Keratinocyte (primary cell): ENCODE data around the gene MYO15B. TPM values are rescaled to one million over a fixed set of nuclear protein-coding genes. Genes with fewer than 3 reads are reported as not detected.

ENCODE experiments used
- DNase-seq: peaks from one replicate; pipeline ENCODE4 v3.0.0-alpha.2; 2011; ENCODE audit warnings: low read depth, missing footprints, low spot score
- FAIRE-seq: peaks from 2 replicates; lab custom pipeline; 2011; peaks lifted over from hg19 to GRCh38; lab: Jason Lieb, UNC
- H2AFZ ChIP-seq: 2 replicates; pipeline ENCODE4 v1.6.0; 2012; ENCODE audit warnings: low read length, control low read depth, inconsistent platforms; ENCODE audit not compliant: control insufficient read depth
- H3K27ac ChIP-seq: 2 replicates; pipeline ENCODE4 v1.5.1; 2011; ENCODE audit warnings: low read length; ENCODE audit not compliant: control insufficient read depth, insufficient read depth
- H3K27me3 ChIP-seq: 3 replicates; pipeline ENCODE4 v1.6.0; 2011; ENCODE audit warnings: low read length; ENCODE audit not compliant: control insufficient read depth, insufficient read depth; ENCODE audit errors: extremely low read depth
- H3K36me3 ChIP-seq, 2 experiments: 2 replicates in 1 of 2; 3 replicates in 1 of 2; pipeline ENCODE4 v1.5.1; 2011; ENCODE audit warnings: low read length in 2 of 2, mild to moderate bottlenecking in 1 of 2; ENCODE audit not compliant: control insufficient read depth in 2 of 2, insufficient read depth in 2 of 2; ENCODE audit errors: extremely low read depth in 1 of 2
- H3K4me1 ChIP-seq: 3 replicates; pipeline ENCODE4 v1.5.1; 2011; ENCODE audit warnings: low read length; ENCODE audit not compliant: control insufficient read depth, insufficient read depth; ENCODE audit errors: extremely low read depth
- H3K4me2 ChIP-seq: 3 replicates; pipeline ENCODE4 v1.6.0; 2011; ENCODE audit warnings: low read depth, low read length; ENCODE audit not compliant: control insufficient read depth, insufficient read depth; ENCODE audit errors: extremely low read depth
- H3K4me3 ChIP-seq, 3 experiments: fragments of 200-600 bp in 1 of 3; sonication (generic) in 1 of 3; 2 replicates in 2 of 3; 3 replicates in 1 of 3; pipeline ENCODE4 v1.5.1; 2011 to 2016; ENCODE audit warnings: low read length in 3 of 3, mild to moderate bottlenecking in 3 of 3, control low read depth in 2 of 3, inconsistent platforms in 1 of 3, low read depth in 1 of 3, mixed read lengths in 1 of 3, mixed run types in 1 of 3, moderate library complexity in 1 of 3; ENCODE audit not compliant: control insufficient read depth in 2 of 3, insufficient read depth in 2 of 3; ENCODE audit errors: extremely low read depth in 1 of 3
- H3K79me2 ChIP-seq: 2 replicates; pipeline ENCODE4 v1.6.0; 2012; ENCODE audit warnings: low read length; ENCODE audit not compliant: control insufficient read depth, insufficient read depth
- H3K9ac ChIP-seq: 3 replicates; pipeline ENCODE4 v1.6.0; 2011; ENCODE audit warnings: low read length; ENCODE audit not compliant: control insufficient read depth, insufficient read depth; ENCODE audit errors: extremely low read depth
- H3K9me1 ChIP-seq: 3 replicates; pipeline ENCODE4 v1.6.0; 2011; ENCODE audit warnings: low read length; ENCODE audit not compliant: control insufficient read depth, insufficient read depth; ENCODE audit errors: extremely low read depth
- H3K9me3 ChIP-seq: 2 replicates; pipeline ENCODE4 v1.5.1; 2012; ENCODE audit warnings: low read depth, low read length; ENCODE audit not compliant: control insufficient read depth
- H4K20me1 ChIP-seq: 3 replicates; pipeline ENCODE4 v1.6.0; 2011; ENCODE audit warnings: low read length; ENCODE audit not compliant: control insufficient read depth, insufficient read depth; ENCODE audit errors: extremely low read depth
- CTCF ChIP-seq, 3 experiments: IDR thresholded peaks in 1 of 3; conservative IDR thresholded peaks in 1 of 3; optimal IDR thresholded peaks in 1 of 3; 2 replicates in 2 of 3; 3 replicates in 1 of 3; pipeline versions ENCODE3 to v1.5.1; 2011; ENCODE audit warnings: low read length in 3 of 3, mild to moderate bottlenecking in 3 of 3, moderate library complexity in 2 of 3, control low read depth in 1 of 3, inconsistent platforms in 1 of 3; ENCODE audit not compliant: insufficient read depth in 2 of 3; ENCODE audit errors: extremely low read depth in 1 of 3
- EZH2 ChIP-seq: IDR thresholded peaks from one replicate; pipeline ENCODE4 v1.6.1; 2012; ENCODE audit warnings: inconsistent platforms, mild to moderate bottlenecking, low read length, moderate library complexity
- dilution Hi-C: fragments of 300-500 bp; cut with MboI; formaldehyde crosslinking; loops from one replicate; pipeline ENCODE4 v1.7.0; 2020; ENCODE audit warnings: low sequenced_read_pairs; ENCODE audit not compliant: extremely low pct_ligation_motif_present
- polyA plus RNA-seq, 5 experiments: library from polyadenylated mRNA; depleted of rRNA in 3 of 5; stranded (reverse) in 3 of 5; stranded (forward) in 1 of 5; unstranded in 1 of 5; fragments of >200 nt; gene quantifications; 1 replicate in 1 of 5; 2 replicates in 3 of 5; 3 replicates in 1 of 5; pipeline versions ENCODE4 v1.2.1 to v1.2.3, GENCODE V29; 2011 to 2012; ENCODE audit warnings: missing spikeins in 2 of 5, low read depth in 1 of 5, low replicate concordance in 1 of 5

Gene MYO15B
- polyA plus RNA-seq, 1 donor (not counting 4 experiments of a cell fraction or from before 2014, with no cell fraction given), result 0.14 TPM

GRCh38 chr17:75612906-75613626 is 25.5 kb downstream of the MYO15B start:
- no peak for TF ChIP-seq CTCF (optimal IDR thresholded peaks at IDR 0.05 in 1 of 3, IDR thresholded peaks at IDR 0.05 in 1 of 3, conservative IDR thresholded peaks at IDR 0.05 in 1 of 3; ENCODE audit: extremely low read depth in 1 of 3, insufficient read depth in 2 of 3, low read length in 3 of 3)
- no peak for TF ChIP-seq EZH2
- dilution Hi-C loops, result no loop called here
- FAIRE-seq (no peak), DNase-seq (no peak)
- H3K36me3 ChIP-seq, result no peaks in the 10 kb centered on the region
- H3K79me2 ChIP-seq, result no peaks in the 10 kb centered on the region
- H3K4me1 ChIP-seq, result no peaks in the 10 kb centered on the region
- H3K27ac ChIP-seq, result no peak overlapping the region
- H3K27me3 ChIP-seq, result peaks cover 3% of the 10 kb centered on the region
- no peaks in the 10 kb centered on the region for H4K20me1 ChIP-seq
- no peak overlapping the region for H3K4me2 ChIP-seq
- no peak overlapping the region for H3K9ac ChIP-seq
- H3K4me3 ChIP-seq, result no peak overlapping the region
- no peak overlapping the region for H2AFZ ChIP-seq
- no peaks in the 10 kb centered on the region for H3K9me3 ChIP-seq
- no peaks in the 10 kb centered on the region for H3K9me1 ChIP-seq

GRCh38 chr17:75614006-75614405 is 26.4 kb downstream of the MYO15B start:
- Histone ChIP-seq H3K4me2 (no peak overlapping the region), H2AFZ (no peak overlapping the region), H3K27me3 (peaks cover 5% of the 10 kb centered on the region), H3K9me3 (no peaks in the 10 kb centered on the region), H3K4me3 (no peak overlapping the region), H3K4me1 (no peaks in the 10 kb centered on the region), H3K9ac (no peak overlapping the region), H4K20me1 (no peaks in the 10 kb centered on the region), H3K36me3 (no peaks in the 10 kb centered on the region), H3K27ac (no peak overlapping the region), H3K9me1 (no peaks in the 10 kb centered on the region), H3K79me2 (no peaks in the 10 kb centered on the region)
- TF ChIP-seq CTCF (optimal IDR thresholded peaks at IDR 0.05 in 1 of 3, IDR thresholded peaks at IDR 0.05 in 1 of 3, conservative IDR thresholded peaks at IDR 0.05 in 1 of 3; ENCODE audit: extremely low read depth in 1 of 3, insufficient read depth in 2 of 3, low read length in 3 of 3), result peak in 1 of 3 experiments; percentile 17
- no peak for TF ChIP-seq EZH2
- DNase-seq (no peak), FAIRE-seq (no peak)
- dilution Hi-C loops, result no loop called here
